Endothelial cell of umbilical vein (primary cell): Measurements from ENCODE around the gene FRMD4A. TPM values are rescaled to one million over a fixed set of nuclear protein-coding genes. Genes with fewer than 3 reads are reported as not detected.

Source experiments
- BruUV-seq: library from RNA; stranded (reverse); fragments of 400-500 nt; replicated peaks from 2 replicates; lab custom pipeline; 2021; lab: Mats Ljungman, UMichigan
- CTCF ChIA-PET: fragments of 300-600, 350-600 bp; sonication (Branson Sonifier 250); formaldehyde crosslinking; loops from one replicate; lab custom pipeline; 2021; ENCODE audit warnings: antibody characterized with exemption, inconsistent platforms; lab: Charles Lee
- POLR2A ChIA-PET: fragments of 300-600, 350-600 bp; sonication (Branson Sonifier 250); formaldehyde crosslinking; loops from one replicate; lab custom pipeline; 2021; ENCODE audit warnings: antibody characterized with exemption, inconsistent platforms; lab: Charles Lee
- DNase-seq: peaks from one replicate; pipeline ENCODE4 v3.0.0-alpha.2; 2011; ENCODE audit warnings: low read depth, low spot score
- FAIRE-seq: peaks from 2 replicates; lab custom pipeline; 2011; peaks lifted over from hg19 to GRCh38; lab: Jason Lieb, UNC
- H2AFZ ChIP-seq: 2 replicates; pipeline ENCODE4 v1.6.0; 2012; ENCODE audit warnings: low read depth, low read length, control low read depth, inconsistent platforms
- H3K27ac ChIP-seq: 2 replicates; pipeline ENCODE4 v1.5.1; 2011; ENCODE audit warnings: low read depth, mild to moderate bottlenecking, control low read depth, low read length, moderate library complexity; ENCODE audit not compliant: insufficient read depth
- H3K27me3 ChIP-seq, 2 experiments: 2 replicates each; pipeline versions ENCODE4 v1.6.0 to v1.6.1; 2011; ENCODE audit warnings: low read length in 2 of 2, mixed read lengths in 1 of 2; ENCODE audit not compliant: control insufficient read depth in 2 of 2, insufficient read depth in 2 of 2
- H3K36me3 ChIP-seq, 2 experiments: 2 replicates in 1 of 2; 3 replicates in 1 of 2; pipeline ENCODE4 v1.5.1; 2011; ENCODE audit warnings: low read length in 2 of 2, mild to moderate bottlenecking in 1 of 2, moderate library complexity in 1 of 2; ENCODE audit not compliant: control insufficient read depth in 2 of 2, insufficient read depth in 2 of 2; ENCODE audit errors: extremely low read depth in 1 of 2
- H3K4me1 ChIP-seq: 3 replicates; pipeline ENCODE4 v1.5.1; 2011; ENCODE audit warnings: mild to moderate bottlenecking, low read length; ENCODE audit not compliant: control insufficient read depth, insufficient read depth; ENCODE audit errors: extremely low read depth
- H3K4me2 ChIP-seq: 2 replicates; pipeline ENCODE4 v1.6.1; 2011; ENCODE audit warnings: low read length, control low read depth, mixed read lengths; ENCODE audit not compliant: insufficient read depth
- H3K4me3 ChIP-seq, 3 experiments: fragments of 200-600 bp in 1 of 3; sonication (generic), shearing (Covaris generic) in 1 of 3; replicated peaks in 1 of 3; 2 replicates each; pipeline ENCODE4 v1.5.1; 2011 to 2016; ENCODE audit warnings: control low read depth in 3 of 3, low read length in 3 of 3, mild to moderate bottlenecking in 2 of 3, inconsistent platforms in 1 of 3, low read depth in 1 of 3, moderate library complexity in 1 of 3; ENCODE audit not compliant: insufficient read depth in 1 of 3
- H3K79me2 ChIP-seq: 2 replicates; pipeline ENCODE4 v1.6.0; 2012; ENCODE audit warnings: low read length, inconsistent platforms; ENCODE audit not compliant: control insufficient read depth, insufficient read depth
- H3K9ac ChIP-seq: replicated peaks from 2 replicates; pipeline ENCODE3; 2011; ENCODE audit warnings: low read length, control low read depth; ENCODE audit not compliant: insufficient read depth; ENCODE audit errors: extremely low read depth
- H3K9me1 ChIP-seq: replicated peaks from 3 replicates; pipeline ENCODE4 v1.6.0; 2011; ENCODE audit warnings: mild to moderate bottlenecking, low read length; ENCODE audit not compliant: control insufficient read depth, insufficient read depth; ENCODE audit errors: extremely low read depth
- H3K9me3 ChIP-seq: replicated peaks from 2 replicates; pipeline ENCODE4 v1.5.1; 2012; ENCODE audit warnings: low read length, inconsistent platforms; ENCODE audit not compliant: control insufficient read depth, insufficient read depth
- H4K20me1 ChIP-seq: replicated peaks from 2 replicates; pipeline ENCODE3; 2011; ENCODE audit warnings: mild to moderate bottlenecking, low read length; ENCODE audit not compliant: control insufficient read depth, insufficient read depth; ENCODE audit errors: extremely low read depth
- CTCF ChIP-seq, 2 donors: IDR thresholded peaks; 1 replicate in 1 of 2; 2 replicates in 1 of 2; pipeline ENCODE4 v1.5.1; 2011; ENCODE audit warnings: low read length in 2 of 2, mild to moderate bottlenecking in 2 of 2, moderate library complexity in 2 of 2, control low read depth in 1 of 2, inconsistent platforms in 1 of 2, low read depth in 1 of 2; ENCODE audit not compliant: insufficient read depth in 1 of 2; ENCODE audit errors: extremely low read depth in 1 of 2
- EZH2 ChIP-seq: IDR thresholded peaks from 2 replicates; pipeline ENCODE4 v1.6.1; 2012; ENCODE audit warnings: borderline replicate concordance, low read depth, mild to moderate bottlenecking, moderate library complexity, low read length, inconsistent platforms; ENCODE audit not compliant: severe bottlenecking
- FOS ChIP-seq: IDR thresholded peaks from 2 replicates; pipeline ENCODE4 v1.6.1; 2011; ENCODE audit warnings: mild to moderate bottlenecking, low read length, moderate library complexity, borderline replicate concordance; ENCODE audit not compliant: insufficient read depth
- GATA2 ChIP-seq: IDR thresholded peaks from 2 replicates; pipeline ENCODE4 v1.7.0; 2011; ENCODE audit warnings: low read depth, mild to moderate bottlenecking, moderate library complexity, mixed read lengths, low read length; ENCODE audit not compliant: insufficient read length, insufficient read depth
- JUN ChIP-seq: IDR thresholded peaks from 2 replicates; pipeline ENCODE4 v1.6.1; 2011; ENCODE audit warnings: borderline replicate concordance, low read depth; ENCODE audit not compliant: insufficient read length, insufficient read depth
- MAX ChIP-seq: IDR thresholded peaks from 2 replicates; pipeline ENCODE4 v1.6.1; 2011; ENCODE audit not compliant: insufficient read depth, insufficient read length
- MYC ChIP-seq: IDR thresholded peaks from one replicate; pipeline ENCODE4 v1.6.1; 2011; ENCODE audit warnings: mild to moderate bottlenecking, low read depth, low read length
- POLR2A ChIP-seq: IDR thresholded peaks from 2 replicates; pipeline ENCODE4 v1.6.1; 2012; ENCODE audit warnings: low read depth, mild to moderate bottlenecking, control low read depth, low read length
- POLR2AphosphoS5 ChIP-seq: IDR thresholded peaks from 2 replicates; pipeline ENCODE4 v1.6.1; 2012; ENCODE audit warnings: low read depth, mild to moderate bottlenecking, control low read depth, low read length, moderate library complexity; ENCODE audit not compliant: insufficient read depth
- dilution Hi-C: fragments of 300-500 bp; cut with MboI; formaldehyde crosslinking; loops from one replicate; pipeline ENCODE4 v1.15.0; 2019; ENCODE audit warnings: low sequenced_read_pairs; ENCODE audit not compliant: extremely low pct_ligation_motif_present
- intact Hi-C: fragments of 100-400 bp; cut with micrococcal nuclease; formaldehyde crosslinking; loops from one replicate; pipeline ENCODE4 v1.10.0; 2022
- polyA plus RNA-seq, 4 experiments: library from polyadenylated mRNA; depleted of rRNA in 3 of 4; stranded (reverse) in 3 of 4; unstranded in 1 of 4; fragments of >200 nt; gene quantifications; 2 replicates each; pipeline versions ENCODE4 v1.2.1 to v1.2.3, GENCODE V29; 2011 to 2012; ENCODE audit warnings: missing spikeins in 1 of 4
- total RNA-seq: library from RNA; stranded (reverse); gene quantifications from 2 replicates; pipeline ENCODE4 v1.2.3, GENCODE V29; 2021

The FRMD4A gene
- total and polyA plus RNA-seq, 2 donors (not counting 3 experiments of a cell fraction or from before 2014, with no cell fraction given): 123 to 148 TPM

- Histone ChIP-seq H3K9me3 (no peaks in the 10 kb centered on the region), H3K4me1 (peaks cover 8% of the 10 kb centered on the region), H4K20me1 (no peaks in the 10 kb centered on the region), H3K79me2 (no peaks in the 10 kb centered on the region), H2AFZ (no peak overlapping the region), H3K9ac (no peak overlapping the region), H3K36me3 (peaks cover 7 to 17% of the 10 kb centered on the region in 2 experiments), H3K4me3 (no peak overlapping the region), H3K27ac (no peak overlapping the region), H3K27me3 (no peaks in the 10 kb centered on the region), H3K4me2 (no peak overlapping the region), H3K9me1 (no peaks in the 10 kb centered on the region)
- dilution Hi-C loops: no loop called here
- CTCF ChIA-PET: interaction anchor here (0.6 to 2.1 kb wide), 14 partner anchors 9 to 481 kb away, joined by 3 to 7 read pairs (median 3); no protein-coding TSS in a partner anchor
- TF ChIP-seq EZH2 (no peak), FOS (no peak), JUN (no peak), MAX (no peak), MYC (no peak), POLR2A (no peak), GATA2 (no peak), CTCF (IDR thresholded peaks at IDR 0.05; ENCODE audit: extremely low read depth in 1 of 2, insufficient read depth in 1 of 2, low read depth in 1 of 2, low read length in 2 of 2) (no peak), POLR2AphosphoS5 (no peak)
- POLR2A ChIA-PET: no interaction called here
- BruUV-seq: no TSS peak
- FAIRE-seq: no peak
- intact Hi-C loops: loop anchor here (1.0 to 10.0 kb wide), 3 partner anchors 48 to 862 kb away; no protein-coding TSS in a partner anchor
- no peak for DNase-seq
Observed at GRCh38 chr10:13612654-13613373, 717.9 kb downstream of the FRMD4A start.
